GM19324 (cell line): ENCODE data around the gene FBXW10.
"Not testable (repeated sequence)": the region's sequence is repeated elsewhere in the genome, so short reads cannot be mapped to it uniquely, and the experiment has no call there.

Source experiments
- ATAC-seq: cut with Tn5 transposase; IDR thresholded peaks from one replicate; pipeline ENCODE4 v1.9.1; 2021; ENCODE audit warnings: mild to moderate bottlenecking, moderate library complexity; ENCODE audit not compliant: unreplicated experiment, low FRiP score

FBXW10 gene, protein sequence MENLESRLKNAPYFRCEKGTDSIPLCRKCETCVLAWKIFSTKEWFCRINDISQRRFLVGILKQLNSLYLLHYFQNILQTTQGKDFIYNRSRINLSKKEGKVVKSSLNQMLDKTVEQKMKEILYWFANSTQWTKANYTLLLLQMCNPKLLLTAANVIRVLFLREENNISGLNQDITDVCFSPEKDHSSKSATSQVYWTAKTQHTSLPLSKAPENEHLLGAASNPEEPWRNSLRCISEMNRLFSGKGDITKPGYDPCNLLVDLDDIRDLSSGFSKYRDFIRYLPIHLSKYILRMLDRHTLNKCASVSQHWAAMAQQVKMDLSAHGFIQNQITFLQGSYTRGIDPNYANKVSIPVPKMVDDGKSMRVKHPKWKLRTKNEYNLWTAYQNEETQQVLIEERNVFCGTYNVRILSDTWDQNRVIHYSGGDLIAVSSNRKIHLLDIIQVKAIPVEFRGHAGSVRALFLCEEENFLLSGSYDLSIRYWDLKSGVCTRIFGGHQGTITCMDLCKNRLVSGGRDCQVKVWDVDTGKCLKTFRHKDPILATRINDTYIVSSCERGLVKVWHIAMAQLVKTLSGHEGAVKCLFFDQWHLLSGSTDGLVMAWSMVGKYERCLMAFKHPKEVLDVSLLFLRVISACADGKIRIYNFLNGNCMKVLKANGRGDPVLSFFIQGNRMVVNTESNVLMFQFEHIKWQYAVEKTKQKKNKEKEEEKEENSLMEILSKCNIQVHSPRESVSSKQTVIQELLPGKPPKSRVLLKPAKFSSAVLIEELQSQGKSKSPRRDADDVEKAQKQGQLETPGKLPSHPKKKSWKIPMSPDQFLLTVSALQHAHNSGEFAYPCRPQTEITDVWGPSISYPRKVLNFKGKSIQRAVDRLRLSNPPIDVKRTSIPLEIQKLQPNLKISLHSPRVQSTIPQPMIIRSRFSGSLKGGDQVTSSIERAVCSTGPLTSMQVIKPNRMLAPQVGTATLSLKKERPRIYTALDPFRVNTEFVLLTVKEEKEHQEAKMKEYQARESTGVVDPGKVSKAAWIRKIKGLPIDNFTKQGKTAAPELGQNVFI

DNA sequence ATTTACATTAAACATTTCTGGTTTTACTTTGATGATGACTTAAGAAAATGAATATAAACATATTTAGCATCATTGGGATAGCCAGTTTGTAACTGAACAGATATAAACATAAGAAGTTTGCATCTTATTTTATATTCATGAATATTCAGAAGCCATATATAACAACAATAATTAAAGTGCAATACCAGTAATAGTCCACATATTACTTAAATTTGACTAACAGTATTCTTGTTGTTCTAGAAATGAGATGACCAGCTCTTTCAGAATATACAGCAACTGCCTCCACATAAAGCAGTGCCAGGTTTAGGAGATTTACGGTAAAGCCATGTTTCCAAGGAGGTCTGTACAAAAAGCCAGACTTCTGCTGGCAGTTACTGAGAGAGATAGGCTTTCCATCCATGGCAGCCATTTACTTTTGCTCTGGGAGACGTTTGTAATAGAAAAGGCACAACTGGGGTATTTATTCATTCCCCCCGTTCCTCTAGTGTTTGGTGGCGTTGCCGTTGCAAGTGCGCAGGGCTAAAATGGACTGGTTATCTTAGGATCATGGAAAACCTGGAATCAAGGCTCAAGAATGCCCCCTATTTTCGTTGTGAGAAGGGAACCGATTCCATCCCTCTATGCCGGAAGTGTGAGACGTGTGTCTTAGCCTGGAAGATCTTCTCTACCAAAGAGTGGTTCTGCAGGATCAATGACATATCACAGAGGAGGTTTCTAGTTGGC is at the start of gene FBXW10:
TSS of gene FBXW10 (plus strand) at position 356 of the 723 bp plus-strand sequence. CDS start at position 547, 191 bp downstream.
- not testable (repeated sequence) for ATAC-seq

DNA sequence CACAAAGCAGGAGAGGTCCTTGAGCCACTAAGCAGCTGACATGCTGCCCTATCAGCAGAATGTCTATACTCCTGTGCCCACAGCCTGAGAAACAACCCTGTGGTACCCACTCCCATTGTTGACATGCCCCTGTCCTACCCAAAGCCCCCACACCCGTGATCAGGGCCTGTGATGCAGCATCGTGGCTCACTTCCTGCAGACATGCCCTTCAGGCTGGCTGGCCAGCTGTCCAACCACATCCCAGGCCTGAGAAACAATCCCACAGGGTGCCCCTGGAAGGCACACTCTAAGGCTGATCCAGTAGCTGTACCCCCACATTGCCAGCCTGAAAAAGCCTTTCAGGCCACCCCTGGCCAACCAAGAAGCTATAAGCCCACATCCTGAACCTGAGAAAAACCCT is 48.7 kb upstream of the FBXW10 start:
- ATAC-seq: not testable (repeated sequence)

DNA sequence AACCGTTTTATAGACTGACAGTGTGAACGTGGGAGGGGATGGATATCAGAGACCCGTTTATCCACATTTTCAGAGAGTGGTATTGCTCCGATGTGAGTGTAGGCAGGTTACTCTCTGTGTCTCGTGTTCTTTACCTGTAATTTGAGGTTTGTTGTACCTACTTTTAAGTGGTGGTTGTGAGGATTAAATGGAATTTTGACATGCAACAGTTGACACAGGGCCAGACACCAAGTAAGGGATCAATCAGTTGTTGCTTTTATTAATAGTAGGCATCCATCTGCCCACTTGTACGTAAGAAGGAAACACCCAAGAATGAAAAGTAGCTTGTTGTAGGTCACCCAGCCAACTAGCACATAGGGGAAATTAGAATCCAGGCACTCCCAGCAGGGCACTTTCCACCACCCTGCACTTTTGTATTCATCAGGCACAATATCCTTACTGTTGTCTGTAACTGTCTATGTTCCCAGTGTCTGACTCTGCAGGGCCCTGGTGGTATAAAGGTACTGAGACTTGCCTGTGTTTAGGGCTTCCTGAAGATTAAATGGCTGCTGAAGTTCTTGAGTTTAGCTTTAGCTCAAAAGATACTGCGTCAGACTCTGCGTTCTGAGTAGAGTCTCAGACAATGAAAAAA is 45.3 kb upstream of the FBXW10 start:
- ATAC-seq: not testable (repeated sequence)

DNA sequence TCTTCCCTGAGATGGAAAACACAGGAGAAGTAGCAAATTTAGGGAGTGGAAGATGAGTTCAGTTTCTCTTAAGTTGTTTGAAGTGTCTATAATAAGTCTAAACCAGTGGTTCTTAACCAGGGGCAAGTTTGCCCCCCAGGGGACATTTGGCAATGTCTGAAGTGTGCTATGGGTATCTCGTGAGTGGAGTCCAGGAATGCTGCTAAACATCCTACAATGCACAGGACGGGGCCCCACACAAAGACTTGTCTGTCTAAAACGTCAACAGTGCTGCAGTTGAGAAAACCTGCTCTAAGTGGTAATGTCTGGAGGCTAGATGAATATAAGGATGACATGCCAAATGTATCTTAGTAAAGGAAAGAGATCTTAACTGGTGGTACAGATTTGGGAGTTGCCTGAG is 37.9 kb upstream of the FBXW10 start:
- not testable (repeated sequence) for ATAC-seq

DNA sequence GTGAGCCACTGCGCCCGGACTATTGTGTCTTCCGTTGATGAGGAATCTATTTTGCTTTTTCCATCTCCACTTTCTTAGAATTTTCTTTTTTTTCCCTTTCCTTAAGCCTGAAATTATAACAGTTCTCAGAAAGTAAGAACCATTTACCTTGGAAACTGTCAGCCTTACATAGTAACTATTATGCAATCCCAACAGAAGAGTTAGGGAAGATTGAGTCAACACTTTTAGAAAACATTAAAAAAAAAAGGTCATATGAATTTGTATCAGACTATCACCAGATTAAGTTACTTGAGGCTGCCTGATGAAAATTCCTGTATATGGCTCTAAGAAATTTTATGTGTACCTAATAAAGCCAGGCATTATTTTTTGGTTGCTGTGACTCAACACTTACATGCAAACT is 35.6 kb upstream of the FBXW10 start:
- not testable (repeated sequence) for ATAC-seq

DNA sequence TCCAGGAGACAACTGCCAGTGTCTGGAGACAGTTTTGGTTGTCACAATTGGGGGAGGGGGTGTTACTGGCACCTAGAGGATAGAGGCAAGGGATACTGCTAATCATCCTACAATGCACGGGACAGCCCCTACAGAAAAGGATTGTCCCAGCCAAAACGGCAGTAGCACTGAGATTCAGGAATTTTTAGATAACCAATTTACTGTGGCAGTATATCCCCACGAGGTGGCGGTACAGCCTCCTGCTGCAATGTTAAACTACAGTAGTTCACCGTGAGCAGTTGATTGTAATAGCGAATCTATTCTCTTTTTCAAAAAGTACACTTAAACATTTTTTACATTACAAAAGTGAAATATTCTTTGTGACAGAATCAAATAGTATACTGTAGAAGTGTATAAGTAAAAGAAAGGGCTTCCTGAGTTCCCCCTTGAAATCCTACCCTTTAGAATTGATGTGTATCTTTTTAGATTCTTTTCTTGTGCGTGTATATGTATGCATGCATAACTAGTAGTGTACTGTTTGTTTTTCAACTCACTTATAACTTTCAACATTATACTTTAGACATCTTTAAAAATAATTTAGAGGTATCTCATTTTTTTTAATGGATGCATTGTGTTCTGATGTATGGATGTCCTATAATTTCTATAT is 31.4 kb upstream of the FBXW10 start:
- not testable (repeated sequence) for ATAC-seq

DNA sequence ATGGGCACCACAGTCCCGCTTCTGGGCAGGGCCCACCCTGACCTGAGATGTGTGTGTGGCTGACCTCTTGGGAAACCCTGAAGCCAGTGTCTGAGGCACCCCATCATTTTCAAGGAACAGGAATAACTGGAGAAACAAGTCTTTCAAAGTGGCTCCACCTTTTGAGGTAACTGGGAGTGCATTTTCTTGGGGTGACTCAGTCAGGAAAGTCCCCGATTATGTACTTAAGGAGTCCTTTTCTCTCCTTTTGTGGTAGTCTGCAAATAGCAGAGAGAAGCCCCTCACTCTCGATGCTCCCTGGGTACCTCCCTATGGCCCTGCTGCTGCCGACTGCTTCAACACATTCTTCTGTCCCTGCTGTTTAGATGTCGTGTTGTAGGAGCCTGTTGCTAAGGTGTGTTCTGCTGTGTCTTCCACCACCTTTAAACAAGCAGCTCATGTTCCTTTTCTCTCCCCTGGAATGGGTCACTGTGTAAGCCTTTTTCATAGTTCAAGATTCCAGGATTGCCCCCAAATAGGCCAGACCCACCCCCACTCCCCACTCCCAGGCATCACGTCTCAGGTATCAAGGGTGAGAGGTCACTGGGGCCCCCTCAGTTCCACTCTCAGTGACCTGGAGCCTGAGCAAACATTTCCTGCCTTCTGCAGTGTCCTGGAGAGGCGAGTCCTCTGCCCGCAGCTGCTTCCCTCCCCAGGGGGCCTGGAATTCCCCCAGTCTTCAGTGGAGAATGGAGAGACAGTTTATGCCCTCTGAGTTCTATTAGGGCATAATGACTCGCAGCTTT is 25.0 kb upstream of the FBXW10 start:
- not testable (repeated sequence) for ATAC-seq

DNA sequence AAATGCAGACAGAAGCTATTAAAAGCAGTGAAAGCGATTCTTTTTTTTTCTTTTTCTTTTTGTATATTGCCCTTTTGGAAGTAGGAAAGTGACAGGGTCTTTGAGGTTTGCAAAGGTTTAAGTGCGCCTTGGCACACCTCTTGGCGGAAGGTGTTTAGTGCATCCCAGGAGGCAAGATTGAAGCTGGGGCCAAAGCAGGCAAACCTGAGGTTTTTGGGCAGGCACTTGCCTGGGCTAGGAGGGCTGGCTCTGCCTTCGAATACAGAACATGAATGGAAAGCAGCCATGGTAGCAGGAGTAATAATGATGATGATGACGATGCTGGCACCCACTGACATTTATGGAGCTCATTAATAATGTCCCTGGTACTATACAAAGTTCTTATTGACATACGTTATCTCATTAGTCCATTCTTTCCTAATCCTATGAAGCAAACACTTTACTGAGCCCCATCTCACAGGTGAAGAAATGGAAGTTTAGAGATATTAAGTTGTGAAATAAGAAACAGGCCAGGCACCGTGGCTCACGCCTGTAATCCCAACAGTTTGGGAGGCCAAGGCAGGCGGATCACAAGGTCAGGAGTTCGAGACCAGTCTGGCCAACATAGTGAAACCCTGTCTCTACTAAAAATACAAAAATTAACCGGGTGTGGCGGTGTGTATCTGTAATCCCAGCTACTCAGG is 24.3 kb upstream of the FBXW10 start:
- not testable (repeated sequence) for ATAC-seq

DNA sequence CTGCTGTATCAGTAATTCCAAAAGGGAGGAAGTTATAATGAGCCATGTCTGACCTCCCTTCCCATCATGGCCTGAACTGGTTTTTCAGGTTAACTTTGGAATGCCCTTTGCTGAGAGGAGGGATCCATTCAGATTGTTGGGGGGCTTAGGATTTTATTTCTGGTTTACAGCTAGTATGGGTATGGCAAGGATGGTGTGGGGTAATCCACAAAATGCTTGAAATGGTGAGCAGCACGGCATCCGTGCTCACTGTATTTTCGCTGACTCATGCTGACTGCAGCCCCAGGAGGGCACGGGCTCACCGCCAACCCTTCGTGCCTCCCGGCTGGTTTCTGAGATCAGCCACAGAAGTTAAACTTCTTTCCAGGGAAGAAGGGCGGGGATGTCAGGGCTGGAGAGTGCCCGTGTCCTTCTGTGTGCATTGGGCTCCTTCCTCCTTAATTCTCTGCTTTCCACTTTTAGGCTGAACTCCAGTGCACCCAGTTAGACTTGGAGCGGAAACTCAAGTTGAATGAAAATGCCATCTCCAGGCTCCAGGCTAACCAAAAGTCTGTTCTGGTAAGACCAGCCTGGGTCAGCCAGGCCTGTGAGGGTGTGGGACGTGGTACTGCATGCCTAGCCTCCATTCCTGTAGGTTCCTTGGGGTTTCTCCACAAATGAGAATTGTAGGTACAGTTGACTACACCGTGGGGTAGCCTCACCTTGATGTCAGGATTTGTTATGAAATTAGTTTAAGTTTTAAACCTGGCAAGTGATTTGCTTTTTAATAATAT is 21.9 kb upstream of the FBXW10 start:
- ATAC-seq: not testable (repeated sequence)

DNA sequence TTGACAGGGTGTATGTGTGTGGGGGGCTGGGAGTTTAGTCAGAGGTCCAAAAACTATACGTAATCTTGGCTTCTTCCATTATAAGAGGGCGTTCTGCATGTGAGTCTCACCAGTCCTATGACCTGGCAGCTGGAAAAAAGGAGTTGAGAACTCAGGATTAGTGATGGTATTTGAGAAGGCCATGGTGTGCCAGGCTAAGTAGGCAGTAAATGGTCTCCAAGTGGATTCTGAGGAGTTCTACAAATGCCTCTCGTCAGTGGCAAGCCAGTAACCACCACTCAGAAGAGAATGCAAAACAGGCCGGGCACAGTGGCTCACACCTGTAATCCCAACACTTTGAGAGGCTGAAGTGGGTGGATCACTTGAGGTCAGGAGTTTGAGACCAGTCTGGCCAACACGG is 21.2 kb upstream of the FBXW10 start:
- ATAC-seq: not testable (repeated sequence)

DNA sequence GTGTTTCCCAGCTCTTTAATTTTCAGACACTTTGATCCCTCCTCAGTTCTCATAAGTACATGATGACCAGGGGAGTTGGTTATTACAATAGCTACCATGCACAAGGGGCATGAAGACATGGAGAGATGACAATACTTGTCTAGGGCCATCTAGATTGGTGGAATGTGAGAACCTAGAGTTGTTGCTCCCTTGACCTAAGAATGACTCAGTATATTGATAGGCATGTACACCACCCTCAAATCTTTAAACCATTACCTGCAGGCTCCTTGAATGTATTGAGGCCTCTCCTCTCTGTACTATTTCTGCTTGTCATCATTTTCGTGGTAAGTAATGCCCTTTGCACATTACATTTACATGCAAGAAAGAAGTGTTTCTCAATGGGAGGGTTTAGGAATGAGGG is 20.3 kb upstream of the FBXW10 start:
- not testable (repeated sequence) for ATAC-seq

DNA sequence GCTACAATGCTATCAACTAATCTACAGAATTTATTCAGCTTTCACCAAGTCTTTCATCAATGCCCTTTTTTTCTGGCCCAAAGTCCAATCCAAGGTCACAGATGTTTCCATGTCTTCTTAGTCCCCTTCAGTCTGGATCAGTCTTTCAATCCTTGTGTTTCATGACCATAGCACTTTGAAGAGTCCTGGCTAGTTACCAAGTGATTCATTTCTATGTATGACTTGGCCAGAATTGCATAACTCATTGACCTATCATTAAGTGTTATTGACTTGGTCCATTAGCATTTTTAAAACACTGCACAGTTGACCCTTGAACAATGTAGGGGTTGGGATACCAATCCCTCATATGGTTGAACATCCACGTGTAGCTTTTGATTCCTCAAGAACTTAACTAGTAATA is 11.4 kb upstream of the FBXW10 start:
- ATAC-seq: not testable (repeated sequence)

DNA sequence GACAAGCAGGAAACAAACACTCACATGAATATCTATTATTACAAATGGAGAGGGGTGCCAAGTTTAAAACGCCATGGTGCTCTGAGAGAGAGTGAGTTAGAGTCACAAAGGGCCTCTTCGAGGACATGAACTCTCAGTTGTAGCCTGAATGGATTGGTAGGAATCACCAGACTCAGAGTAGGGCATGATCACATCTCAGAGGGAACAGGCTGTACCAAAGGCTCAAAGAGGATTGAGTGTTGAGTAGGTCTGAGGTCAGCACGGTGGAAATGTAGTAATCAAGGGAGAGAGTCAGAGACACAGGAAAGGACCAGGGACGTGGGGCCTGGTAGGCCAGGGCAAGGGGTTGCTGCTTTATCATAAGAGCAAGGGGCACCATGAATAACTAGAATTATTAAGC is 10.5 kb upstream of the FBXW10 start:
- not testable (repeated sequence) for ATAC-seq

DNA sequence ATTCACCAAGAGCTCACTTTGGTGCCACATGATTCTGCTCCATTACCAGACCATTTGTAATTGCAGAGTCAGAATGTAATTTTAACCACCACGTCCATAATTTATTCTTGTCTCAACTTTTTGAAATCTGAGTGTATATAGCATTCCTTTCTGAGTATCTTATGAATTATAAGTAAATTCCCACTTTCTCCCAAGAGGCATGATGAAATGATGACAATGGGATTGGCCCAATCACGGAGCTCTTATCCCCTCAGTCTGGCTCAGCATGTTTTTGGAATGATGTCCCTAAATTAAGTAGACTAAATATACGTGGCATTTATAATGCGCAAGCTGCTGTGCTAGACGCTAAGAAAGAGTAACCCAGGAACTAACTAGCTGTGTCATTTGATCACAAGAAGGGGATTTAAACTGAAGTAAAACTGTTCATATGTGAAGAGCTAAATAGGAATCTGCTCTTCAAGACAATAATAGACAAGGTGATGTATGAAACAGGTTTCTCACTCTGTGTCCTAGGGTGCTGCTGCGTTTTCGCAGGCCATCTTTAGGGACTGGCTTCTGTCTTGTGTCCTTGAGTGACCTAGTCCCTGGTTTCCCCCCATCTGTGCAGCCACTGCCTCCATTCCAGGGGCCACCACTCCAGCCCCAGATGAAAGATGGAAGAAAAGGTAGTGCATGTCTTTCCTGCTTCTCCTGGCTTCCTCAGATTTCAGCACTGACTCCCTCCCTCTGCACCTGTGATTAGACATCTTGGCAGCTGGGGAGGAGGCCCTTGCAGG is 4.0 kb upstream of the FBXW10 start:
- ATAC-seq: not testable (repeated sequence)

DNA sequence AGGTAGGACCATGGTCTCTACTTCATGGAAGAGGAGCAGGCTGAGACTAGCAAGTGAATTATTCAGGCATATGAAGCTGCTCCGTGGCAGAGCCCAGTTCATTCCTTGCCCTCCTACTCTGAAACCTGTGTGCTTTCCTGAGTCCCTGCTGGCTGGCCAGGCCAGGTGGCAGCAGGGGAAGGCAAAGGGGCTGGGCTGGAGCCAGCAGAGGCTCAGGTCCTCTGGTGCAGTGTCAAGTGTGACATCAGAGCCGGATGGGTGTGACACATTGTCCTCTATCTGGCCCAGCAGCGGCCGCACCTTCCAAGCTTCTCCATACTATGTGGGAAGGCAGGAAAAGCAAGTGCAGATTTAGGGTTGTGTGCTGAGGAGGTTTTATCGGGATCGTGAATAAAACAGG is 2.6 kb upstream of the FBXW10 start:
- ATAC-seq: not testable (repeated sequence)

DNA sequence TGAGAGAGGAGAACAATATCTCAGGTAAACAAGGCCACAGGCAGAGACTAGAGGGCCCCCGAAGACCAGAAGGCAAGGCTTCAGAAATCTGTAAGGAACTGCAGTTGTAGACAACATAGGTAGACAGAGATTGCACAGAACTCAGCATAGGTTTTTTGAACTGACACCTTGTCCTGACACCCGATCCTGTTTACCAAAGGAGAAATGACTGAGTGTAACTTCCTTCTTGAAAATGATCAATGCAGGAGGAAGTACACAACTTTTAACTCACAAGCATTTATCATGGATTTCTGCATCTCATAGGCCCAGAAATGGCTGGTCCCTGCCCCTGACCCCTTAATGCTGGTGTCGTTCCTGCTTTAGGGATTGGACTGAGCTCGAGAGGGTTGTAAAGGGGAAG is 872 bp downstream of the FBXW10 start:
- ATAC-seq: not testable (repeated sequence)

DNA sequence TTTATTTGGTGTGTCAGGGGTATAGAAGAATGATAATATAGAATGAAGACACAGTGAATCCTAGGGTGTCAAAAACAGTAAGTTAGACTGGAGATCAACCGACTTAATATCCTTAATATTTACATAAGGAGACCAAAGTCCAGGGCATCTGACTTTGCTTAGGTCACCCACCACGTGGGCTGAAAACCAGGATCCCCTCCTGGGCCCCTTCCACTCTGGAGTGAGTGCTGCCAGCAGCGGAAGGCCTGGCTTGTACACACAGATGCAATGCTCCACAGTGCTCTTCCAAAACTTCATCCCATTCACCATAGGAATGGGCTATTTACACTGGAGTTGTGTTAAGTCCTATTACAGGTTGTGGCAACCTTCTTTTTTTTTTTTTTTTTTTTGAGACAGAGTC is 2.7 kb downstream of the FBXW10 start:
- not testable (repeated sequence) for ATAC-seq
